HEK293T (cell line): ENCODE results near the gene CFAP74.
"Not testable (repeated sequence)": the region's sequence is repeated elsewhere in the genome, so short reads cannot be mapped to it uniquely, and the experiment has no call there.

Source experiments
- CTCF ChIA-PET: fragments of 350-600 bp; formaldehyde crosslinking; extraction: SDS; loops from one replicate; lab custom pipeline; 2021; ENCODE audit warnings: antibody characterized with exemption, inconsistent platforms; lab: Yijun Ruan, JAX
- POLR2A ChIA-PET: fragments of 350-600 bp; formaldehyde crosslinking; extraction: SDS; loops from one replicate; lab custom pipeline; 2020; ENCODE audit warnings: antibody characterized with exemption, inconsistent platforms; lab: Yijun Ruan, JAX
- DNase-seq: peaks from one replicate; pipeline ENCODE4 v3.0.0; 2012; ENCODE audit warnings: mixed read lengths; ENCODE audit errors: extremely low spot score
- ARNT ChIP-seq: fragments of 450-650 bp; IDR thresholded peaks from 2 replicates; pipeline ENCODE4 v1.6.1; 2017; ENCODE audit warnings: mild to moderate bottlenecking
- BHLHE40 ChIP-seq: fragments of 450-650 bp; IDR thresholded peaks from 2 replicates; pipeline ENCODE4 v1.6.1; 2016; ENCODE audit warnings: mild to moderate bottlenecking, moderate library complexity, borderline replicate concordance
- CTBP1 ChIP-seq: fragments of 450-650 bp; IDR thresholded peaks from 2 replicates; pipeline ENCODE4 v1.6.1; 2016; ENCODE audit warnings: borderline replicate concordance
- ELF4 ChIP-seq: fragments of 450-650 bp; IDR thresholded peaks from 2 replicates; pipeline ENCODE4 v1.6.1; 2017; ENCODE audit warnings: antibody characterized with exemption
- FOXA1 ChIP-seq: fragments of 450-650 bp; IDR thresholded peaks from 2 replicates; pipeline ENCODE4 v1.6.1; 2016; ENCODE audit warnings: mild to moderate bottlenecking
- FOXK2 ChIP-seq: fragments of 450-650 bp; IDR thresholded peaks from 2 replicates; pipeline ENCODE4 v1.6.1; 2016; ENCODE audit warnings: mild to moderate bottlenecking
- FOXM1 ChIP-seq: fragments of 450-650 bp; IDR thresholded peaks from 2 replicates; pipeline ENCODE4 v1.6.1; 2017; ENCODE audit warnings: mild to moderate bottlenecking, borderline replicate concordance
- HDGF ChIP-seq: fragments of 450-650 bp; IDR thresholded peaks from 2 replicates; pipeline ENCODE4 v1.6.1; 2017; ENCODE audit warnings: antibody characterized with exemption, borderline replicate concordance
- L3MBTL2 ChIP-seq: fragments of 450-650 bp; conservative IDR thresholded peaks from 2 replicates; pipeline ENCODE4 v1.6.1; 2016; ENCODE audit warnings: mild to moderate bottlenecking
- LEF1 ChIP-seq: fragments of 450-650 bp; IDR thresholded peaks from 2 replicates; pipeline ENCODE4 v1.6.1; 2017; ENCODE audit warnings: mild to moderate bottlenecking, borderline replicate concordance
- NFRKB ChIP-seq: fragments of 450-650 bp; IDR thresholded peaks from 2 replicates; pipeline ENCODE4 v1.6.1; 2016; ENCODE audit warnings: mild to moderate bottlenecking, moderate library complexity
- SP1 ChIP-seq: fragments of 450-650 bp; IDR thresholded peaks from 2 replicates; pipeline ENCODE4 v1.6.1; 2017
- SUZ12 ChIP-seq: fragments of 450-650 bp; IDR thresholded peaks from 2 replicates; pipeline ENCODE4 v1.6.1; 2016; ENCODE audit warnings: mild to moderate bottlenecking
- TARDBP ChIP-seq: fragments of 450-650 bp; IDR thresholded peaks from 2 replicates; pipeline ENCODE4 v1.6.1; 2016
- ZNF384 ChIP-seq: fragments of 450-650 bp; IDR thresholded peaks from 2 replicates; pipeline ENCODE4 v1.6.1; 2016
- TF ChIP-seq, protein P1 (sequence below): fragments of 450-650 bp; IDR thresholded peaks from 2 replicates; pipeline ENCODE4 v1.6.1; 2016

The CFAP74 gene

DNA sequence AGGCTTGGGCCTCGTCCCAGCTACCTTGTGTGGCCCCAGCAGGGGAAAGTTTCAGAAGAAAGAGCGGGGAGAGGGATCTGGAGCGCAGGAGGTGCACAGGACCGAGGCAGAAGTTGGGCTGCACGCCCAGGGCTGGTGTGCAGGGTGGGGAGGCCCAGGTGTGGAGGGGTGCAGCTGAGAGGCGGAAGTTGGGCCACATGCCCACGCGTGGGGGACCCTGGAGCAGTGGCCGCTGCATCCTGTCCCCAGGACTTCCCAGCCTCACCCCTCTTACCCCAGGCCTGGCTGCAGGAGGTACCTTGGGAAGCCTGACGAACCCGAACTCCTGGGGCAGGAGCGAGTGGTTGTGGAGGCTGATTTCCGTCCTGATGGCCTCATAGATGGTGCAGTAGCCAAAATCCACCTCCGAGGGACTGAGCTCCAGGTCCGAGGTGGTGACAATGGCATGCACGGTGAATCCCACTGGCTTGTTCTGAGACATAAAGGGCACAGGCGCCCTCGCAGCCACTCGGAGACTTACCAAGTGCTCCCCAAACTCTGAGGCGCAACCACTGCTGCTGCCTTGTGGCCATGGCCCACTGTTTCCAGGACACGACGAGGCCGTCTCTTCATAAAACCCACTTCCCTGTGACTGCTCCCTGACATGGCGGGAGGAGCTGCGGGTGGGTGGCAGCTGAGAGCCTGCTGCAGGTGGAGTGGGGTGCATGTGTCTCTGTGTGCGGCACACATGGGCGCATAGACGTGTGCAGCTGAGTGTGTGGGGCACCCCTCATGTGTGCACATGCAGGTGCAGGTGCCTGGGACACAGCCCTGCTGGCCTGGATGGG is 64.1 kb downstream of the CFAP74 start:
- DNase-seq: no peak
- CTCF ChIA-PET: interaction anchor here (1.8 kb wide), 1 partner anchor 105 kb away, joined by 10 read pairs; no protein-coding TSS in a partner anchor
- POLR2A ChIA-PET: no interaction called here
- TF ChIP-seq FOXM1 (no peak), CTBP1 (no peak), NFRKB (no peak), ARNT (no peak), ZNF384 (no peak)

DNA sequence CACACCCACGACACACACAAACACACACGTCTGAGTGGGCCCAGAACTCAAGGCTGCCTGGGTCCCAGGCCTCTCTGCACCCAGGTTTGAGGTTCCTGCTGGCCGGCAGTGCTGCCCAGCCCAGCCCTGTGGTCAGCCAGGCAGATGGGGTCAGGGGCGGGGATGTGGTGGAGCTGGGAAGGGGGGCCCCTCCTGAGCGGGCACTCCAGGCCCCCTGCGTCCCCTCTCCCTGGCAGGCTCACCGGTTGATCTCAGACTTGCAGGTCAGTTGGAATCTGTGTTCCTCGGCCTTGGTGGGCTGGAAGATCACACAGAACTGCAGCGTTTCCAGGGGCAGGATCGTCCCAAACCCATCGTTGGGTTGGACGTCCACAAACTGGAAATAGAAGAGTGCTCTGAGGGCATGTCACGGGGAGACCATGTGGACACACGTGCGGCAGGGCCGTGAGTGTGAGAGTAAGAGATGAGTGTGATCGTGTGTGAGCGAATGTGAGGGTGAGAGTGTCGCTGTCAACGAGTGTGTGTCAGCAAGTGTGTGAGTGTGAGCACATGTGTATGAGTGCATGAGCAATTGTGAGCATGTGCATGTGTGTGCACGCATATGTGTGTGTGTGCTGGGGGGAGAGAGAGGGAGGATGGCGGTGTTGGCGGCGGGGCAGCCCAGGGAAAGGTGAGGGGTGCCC is 64.8 kb downstream of the CFAP74 start:
- TF ChIP-seq ARNT: no peak
- no peak for TF ChIP-seq FOXK2
- TF ChIP-seq FOXM1: no peak
- TF ChIP-seq SUZ12: no peak
- TF ChIP-seq FOXA1: no peak
- TF ChIP-seq ZNF384: no peak
- TF ChIP-seq L3MBTL2: no peak
- TF ChIP-seq LEF1: no peak
- TF ChIP-seq HDGF: no peak
- no peak for TF ChIP-seq SP1
- DNase-seq: no peak
- POLR2A ChIA-PET: no interaction called here
- CTCF ChIA-PET: no interaction called here

DNA sequence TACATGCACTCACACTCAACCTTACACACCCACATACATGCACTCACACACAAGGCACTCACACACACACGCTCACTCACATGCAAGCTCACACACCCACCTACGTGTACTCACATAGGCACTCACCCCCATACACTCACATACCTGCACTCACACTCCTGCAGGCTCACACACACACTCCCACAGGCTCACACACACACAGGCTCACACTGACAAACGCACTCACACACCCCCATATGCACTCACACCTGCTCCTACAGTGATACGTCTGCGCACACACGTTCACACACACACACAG is 65.4 kb downstream of the CFAP74 start:
- no peak for TF ChIP-seq CTBP1
- no peak for TF ChIP-seq LEF1
- no peak for TF ChIP-seq FOXM1
- TF ChIP-seq FOXK2: no peak
- TF ChIP-seq ZNF384: no peak
- no peak for TF ChIP-seq ARNT
- TF ChIP-seq ELF4: no peak
- TF ChIP-seq HDGF: no peak
- TF ChIP-seq BHLHE40: no peak
- CTCF ChIA-PET: no interaction called here
- no peak for DNase-seq
- POLR2A ChIA-PET: no interaction called here

DNA sequence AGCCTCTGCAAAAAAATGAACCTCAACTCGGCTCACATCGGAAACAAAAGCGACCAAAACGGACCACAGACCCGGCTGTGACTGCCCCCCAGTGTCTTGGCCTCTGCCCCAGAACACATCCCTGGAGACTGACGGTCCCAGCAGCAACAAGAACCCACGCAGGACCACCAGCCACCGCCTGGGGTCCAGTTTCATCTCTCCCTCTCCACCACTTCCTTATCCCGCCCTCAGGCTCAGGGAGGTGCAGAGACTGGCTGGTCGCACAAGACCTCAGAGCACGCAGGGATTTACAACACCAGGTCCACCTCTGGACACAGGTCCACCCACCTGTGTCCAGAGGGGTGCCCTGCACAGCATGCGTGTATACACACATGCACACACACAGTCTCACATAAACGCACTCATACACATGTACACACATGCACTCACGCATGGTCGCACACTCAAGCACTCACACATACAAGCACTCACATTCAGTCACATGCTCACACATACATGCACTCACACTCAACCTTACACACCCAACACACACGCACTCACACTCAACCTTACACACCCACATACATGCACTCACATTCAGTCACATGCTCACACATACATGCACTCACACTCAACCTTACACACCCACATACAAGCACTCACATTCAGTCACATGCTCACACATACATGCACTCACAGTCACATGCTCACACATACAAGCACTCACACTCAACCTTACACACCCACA is 65.9 kb downstream of the CFAP74 start:
- no peak for TF ChIP-seq TARDBP
- no peak for TF ChIP-seq ELF4
- TF ChIP-seq SP1: no peak
- TF ChIP-seq BHLHE40: no peak
- TF ChIP-seq L3MBTL2: no peak
- no peak for TF ChIP-seq NFRKB
- no peak for TF ChIP-seq FOXM1
- POLR2A ChIA-PET: no interaction called here
- CTCF ChIA-PET: no interaction called here
- DNase-seq: no peak

DNA sequence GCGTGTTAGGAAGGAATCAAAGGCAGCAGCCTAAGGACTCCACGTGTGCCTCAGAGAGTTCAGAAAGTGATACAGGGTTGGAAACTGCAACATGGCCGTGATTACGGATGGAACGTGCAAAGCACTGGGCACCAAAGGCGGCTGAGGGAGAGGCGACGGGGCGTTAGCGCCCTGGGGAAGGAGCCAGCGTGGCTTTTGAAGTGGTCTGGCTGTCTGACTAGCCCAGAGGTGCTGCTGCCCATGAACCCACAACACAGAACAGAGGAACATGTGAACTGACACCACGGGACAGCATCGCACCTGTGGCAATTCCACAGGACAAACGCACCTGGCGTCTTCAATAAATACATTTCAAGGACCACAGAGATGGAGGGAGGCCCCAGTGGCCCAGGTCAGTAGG is 66.5 kb downstream of the CFAP74 start:
- ChIA-PET CTCF (no interaction called here), POLR2A (no interaction called here)
- no peak for DNase-seq
- TF ChIP-seq TARDBP: no peak

DNA sequence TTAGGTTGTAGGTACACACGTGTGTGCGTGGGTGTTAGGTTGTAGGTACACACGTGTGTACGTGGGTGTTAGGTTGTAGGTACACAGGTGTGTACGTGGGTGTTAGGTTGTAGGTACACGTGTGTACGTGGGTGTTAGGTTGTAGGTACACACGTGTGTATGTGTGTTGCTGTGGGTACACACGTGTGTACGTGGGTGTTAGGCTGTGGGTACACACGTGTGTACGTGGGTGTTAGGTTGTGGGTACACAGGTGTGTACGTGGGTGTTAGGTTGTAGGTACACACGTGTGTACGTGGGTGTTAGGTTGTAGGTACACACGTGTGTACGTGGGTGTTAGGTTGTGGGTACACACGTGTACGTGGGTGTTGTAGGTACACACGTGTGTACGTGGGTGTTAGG is 68.7 kb downstream of the CFAP74 start:
- DNase-seq, POLR2A ChIA-PET: not testable (repeated sequence)
- CTCF ChIA-PET: interaction anchor here (1.5 kb wide), 1 partner anchor 110 kb away, joined by 4 read pairs; no protein-coding TSS in a partner anchor

DNA sequence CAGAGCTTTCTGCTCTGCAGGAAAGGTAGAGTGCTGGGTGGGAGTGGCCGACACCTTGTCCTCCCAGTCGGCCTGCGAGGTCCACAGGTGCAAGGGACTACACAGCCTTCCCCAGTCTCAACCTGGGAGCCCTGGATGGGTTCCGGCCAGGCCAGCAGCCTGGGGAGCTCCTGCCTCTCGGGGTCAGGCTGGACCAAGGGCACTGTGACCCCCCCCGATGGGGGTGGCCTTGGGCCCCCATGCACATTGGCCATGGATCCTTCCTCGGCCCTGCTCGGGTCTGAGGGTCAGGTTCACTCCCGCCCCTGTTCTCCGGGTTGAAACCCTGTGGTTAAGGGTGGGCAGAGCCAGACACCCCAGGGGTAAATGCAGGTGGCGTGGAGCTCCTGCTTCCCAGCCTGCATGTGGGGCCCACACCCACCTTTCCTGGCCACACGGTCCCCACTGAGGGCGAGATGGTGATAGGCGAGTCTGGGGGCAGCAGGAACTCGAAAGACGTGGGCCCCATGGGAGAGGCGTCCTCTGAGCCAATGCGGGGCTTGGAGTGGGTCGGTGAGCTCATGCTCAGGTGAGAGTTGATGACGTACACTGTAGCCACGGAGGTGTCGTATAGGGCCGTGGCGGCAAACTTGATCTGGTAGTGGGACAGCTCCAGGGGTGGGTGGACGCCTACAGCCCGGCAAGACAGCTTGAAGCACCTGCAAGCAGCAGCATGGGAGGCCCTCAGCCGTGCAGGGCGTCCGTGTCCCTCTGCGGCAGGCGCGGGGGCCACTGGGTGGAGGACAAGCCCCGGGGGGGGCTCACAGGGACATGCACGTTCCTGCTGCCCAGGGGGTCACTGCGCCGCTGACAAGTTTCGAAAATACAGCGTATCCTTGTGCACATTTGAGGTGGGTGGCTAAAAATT is 73.7 kb downstream of the CFAP74 start:
- CTCF ChIA-PET: no interaction called here
- POLR2A ChIA-PET: no interaction called here
- DNase-seq: no peak
- TF ChIP-seq CTBP1: no peak
- no peak for TF ChIP-seq HDGF
- no peak for TF ChIP-seq NFRKB
- TF ChIP-seq BHLHE40: no peak
- no peak for TF ChIP-seq LEF1
- no peak for TF ChIP-seq L3MBTL2
- TF ChIP-seq FOXK2: no peak
- no peak for TF ChIP-seq ZNF384
- TF ChIP-seq FOXA1: no peak
- TF ChIP-seq TARDBP: no peak
- TF ChIP-seq ARNT: no peak
- no peak for TF ChIP-seq SUZ12
- TF ChIP-seq ELF4: no peak
- TF ChIP-seq SP1: no peak
- TF ChIP-seq, protein P1, sequence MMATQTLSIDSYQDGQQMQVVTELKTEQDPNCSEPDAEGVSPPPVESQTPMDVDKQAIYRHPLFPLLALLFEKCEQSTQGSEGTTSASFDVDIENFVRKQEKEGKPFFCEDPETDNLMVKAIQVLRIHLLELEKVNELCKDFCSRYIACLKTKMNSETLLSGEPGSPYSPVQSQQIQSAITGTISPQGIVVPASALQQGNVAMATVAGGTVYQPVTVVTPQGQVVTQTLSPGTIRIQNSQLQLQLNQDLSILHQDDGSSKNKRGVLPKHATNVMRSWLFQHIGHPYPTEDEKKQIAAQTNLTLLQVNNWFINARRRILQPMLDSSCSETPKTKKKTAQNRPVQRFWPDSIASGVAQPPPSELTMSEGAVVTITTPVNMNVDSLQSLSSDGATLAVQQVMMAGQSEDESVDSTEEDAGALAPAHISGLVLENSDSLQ: no peak
- TF ChIP-seq FOXM1: no peak
